ENCODE measurements around the gene CCDC107.

- TF ChIP-seq CTCF (IDR thresholded peaks at IDR 0.05; ENCODE audit: low read length), result no peak
- no peak for TF ChIP-seq EZH2 (IDR thresholded peaks at IDR 0.05; ENCODE audit: borderline replicate concordance, low read length)
Measured at GRCh38 chr9:35627575-35627974, 30.5 kb upstream of the CCDC107 start.

Measured in OCI-LY1 (cell line).